ENCODE data around the gene C16orf78.

GRCh38 chr16:49336581-49336980 is 37.0 kb upstream of the C16orf78 start:
- no peak for TF ChIP-seq CTCF (IDR thresholded peaks at IDR 0.05)
- no peak for TF ChIP-seq POLR2A (IDR thresholded peaks at IDR 0.05)
